Transverse colon (tissue), 4 donors: Measurements from ENCODE around the gene KRTAP12-2. TPM values are rescaled to one million over a fixed set of nuclear protein-coding genes. Genes with fewer than 3 reads are reported as not detected.
"Not testable (repeated sequence)": the region's sequence is repeated elsewhere in the genome, so short reads cannot be mapped to it uniquely, and the experiment has no call there.

Source experiments
- DNase-seq: peaks from one replicate; pipeline ENCODE4 v3.0.0-alpha.2; 2019
- H3K27ac ChIP-seq, 4 donors: fragments of 200-600 bp; sonication (generic); 2 replicates each; pipeline ENCODE4 v1.5.1; 2016 to 2018; ENCODE audit warnings: inconsistent platforms in 4 of 4
- H3K27me3 ChIP-seq: fragments of 200-600 bp; sonication (generic); 2 replicates; pipeline ENCODE4 v1.5.1; 2017; ENCODE audit warnings: inconsistent platforms
- H3K36me3 ChIP-seq, 4 donors: fragments of 200-600 bp; sonication (generic); 2 replicates each; pipeline ENCODE4 v1.5.1; 2017 to 2019; ENCODE audit warnings: inconsistent platforms in 4 of 4
- H3K4me1 ChIP-seq, 4 donors: fragments of 200-600 bp; sonication (generic); 2 replicates each; pipeline ENCODE4 v1.5.1; 2017 to 2020; ENCODE audit warnings: inconsistent platforms in 4 of 4
- H3K4me3 ChIP-seq, 4 donors: fragments of 200-600 bp; sonication (generic); 1 replicate in 1 of 4; 2 replicates in 3 of 4; pipeline versions ENCODE4 v1.5.1 to v1.6.1; 2017 to 2019; ENCODE audit warnings: inconsistent platforms in 4 of 4
- H3K9me3 ChIP-seq, 2 donors: fragments of 200-600 bp; sonication (generic); 2 replicates each; pipeline ENCODE4 v1.5.1; 2017 to 2019; ENCODE audit warnings: inconsistent platforms in 2 of 2
- EP300 ChIP-seq: sonication (generic); formaldehyde crosslinking; IDR thresholded peaks from one replicate; pipeline ENCODE4 v1.6.1; 2017; ENCODE audit warnings: antibody characterized with exemption, low read depth
- POLR2A ChIP-seq: fragments of 450-650 bp; IDR thresholded peaks from one replicate; pipeline ENCODE4 v1.6.1; 2016; ENCODE audit warnings: antibody characterized with exemption, mild to moderate bottlenecking, moderate library complexity
- POLR2AphosphoS5 ChIP-seq, 3 donors: sonication (generic); formaldehyde crosslinking; IDR thresholded peaks; one replicate each; pipeline ENCODE4 v1.6.1; 2016; ENCODE audit warnings: antibody characterized with exemption in 3 of 3
- WGBS, 2 donors: methylation state at CpG; one replicate each; pipeline ENCODE4 v1.1.5; 2018; ENCODE audit warnings: low coverage in 1 of 2; 5-methylcytosine and 5-hydroxymethylcytosine counted together
- in situ Hi-C, 4 donors: fragments of 200-750 bp; cut with MboI; loops; one replicate each; pipeline versions ENCODE4 v1.15.0 to v1.15.1; 2017; ENCODE audit warnings: low sequenced_read_pairs in 3 of 4, low pct_ligation_motif_present in 1 of 4, low pct_unique_long_range_greater_than_20kb in 1 of 4
- intact Hi-C: fragments of 100-400 bp; cut with DNase I; formaldehyde crosslinking; loops from one replicate; pipeline ENCODE4 v1.15.1; 2023; ENCODE audit warnings: low total_unique reads
- total RNA-seq, 4 donors: library from RNA; depleted of rRNA; stranded (reverse); fragments of >200 nt; gene quantifications; one replicate each; pipeline ENCODE4 v1.1.0, GENCODE V29; 2016
- TF ChIP-seq, protein P1 (sequence below), 5 experiments: fragments of 200-600 bp in 3 of 5; fragments of 450-650 bp in 2 of 5; sonication (generic) in 3 of 5; IDR thresholded peaks; 1 replicate in 2 of 5; 2 replicates in 3 of 5; pipeline ENCODE4 v1.5.1; 2016 to 2017; ENCODE audit warnings: antibody characterized with exemption in 5 of 5, inconsistent platforms in 3 of 5, mild to moderate bottlenecking in 2 of 5, moderate library complexity in 1 of 5

KRTAP12-2 gene
- total RNA-seq, 4 donors from 2014 or later: not detected

DNA sequence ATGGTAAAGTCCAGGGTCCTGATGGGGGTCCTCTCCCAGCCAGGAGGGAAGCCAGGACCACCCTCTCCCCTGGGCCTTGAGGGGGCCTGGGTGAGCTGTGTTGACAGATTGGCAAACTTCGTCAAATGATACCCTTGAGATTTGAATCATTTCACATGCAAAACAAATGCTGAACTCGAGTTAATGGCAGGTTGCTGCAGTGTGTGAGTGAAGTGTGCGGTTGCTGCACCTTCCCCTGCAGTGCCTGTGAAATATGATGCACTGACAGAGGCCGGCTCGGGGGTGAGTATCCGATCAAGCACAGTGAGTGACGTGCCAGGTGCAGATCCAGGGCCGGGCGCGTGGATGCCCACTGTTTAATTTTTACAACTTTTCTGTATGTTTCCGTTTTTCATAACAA, 20.9 kb upstream of the KRTAP12-2 start:
- 55 to 60% methylated on average over 7 to 11 of the region's 11 CpGs for WGBS, 2 donors
- Histone ChIP-seq H3K4me3 (no peak overlapping the region), H3K27me3 (peaks cover 36% of the 10 kb centered on the region), H3K36me3 (no peaks in the 10 kb centered on the region), H3K27ac (no peak overlapping the region), H3K4me1 (no peaks in the 10 kb centered on the region), H3K9me3 (peaks cover 2 to 3% of the 10 kb centered on the region in 2 donors)
- TF ChIP-seq POLR2AphosphoS5 (IDR thresholded peaks at IDR 0.05) (no peak), EP300 (no peak), POLR2A (no peak)
- TF ChIP-seq, protein P1, sequence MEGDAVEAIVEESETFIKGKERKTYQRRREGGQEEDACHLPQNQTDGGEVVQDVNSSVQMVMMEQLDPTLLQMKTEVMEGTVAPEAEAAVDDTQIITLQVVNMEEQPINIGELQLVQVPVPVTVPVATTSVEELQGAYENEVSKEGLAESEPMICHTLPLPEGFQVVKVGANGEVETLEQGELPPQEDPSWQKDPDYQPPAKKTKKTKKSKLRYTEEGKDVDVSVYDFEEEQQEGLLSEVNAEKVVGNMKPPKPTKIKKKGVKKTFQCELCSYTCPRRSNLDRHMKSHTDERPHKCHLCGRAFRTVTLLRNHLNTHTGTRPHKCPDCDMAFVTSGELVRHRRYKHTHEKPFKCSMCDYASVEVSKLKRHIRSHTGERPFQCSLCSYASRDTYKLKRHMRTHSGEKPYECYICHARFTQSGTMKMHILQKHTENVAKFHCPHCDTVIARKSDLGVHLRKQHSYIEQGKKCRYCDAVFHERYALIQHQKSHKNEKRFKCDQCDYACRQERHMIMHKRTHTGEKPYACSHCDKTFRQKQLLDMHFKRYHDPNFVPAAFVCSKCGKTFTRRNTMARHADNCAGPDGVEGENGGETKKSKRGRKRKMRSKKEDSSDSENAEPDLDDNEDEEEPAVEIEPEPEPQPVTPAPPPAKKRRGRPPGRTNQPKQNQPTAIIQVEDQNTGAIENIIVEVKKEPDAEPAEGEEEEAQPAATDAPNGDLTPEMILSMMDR (IDR thresholded peaks at IDR 0.05): no peak
- DNase-seq: no peak
- intact Hi-C loops: no loop called here
- in situ Hi-C loops: loop anchor here in 2 of 4 donors (25.0 kb wide), 1 partner anchor 100 kb away; the partner anchor contains the start of genes KRTAP10-5 (in 2 of the 2) and KRTAP10-6 (in 2 of the 2)

DNA sequence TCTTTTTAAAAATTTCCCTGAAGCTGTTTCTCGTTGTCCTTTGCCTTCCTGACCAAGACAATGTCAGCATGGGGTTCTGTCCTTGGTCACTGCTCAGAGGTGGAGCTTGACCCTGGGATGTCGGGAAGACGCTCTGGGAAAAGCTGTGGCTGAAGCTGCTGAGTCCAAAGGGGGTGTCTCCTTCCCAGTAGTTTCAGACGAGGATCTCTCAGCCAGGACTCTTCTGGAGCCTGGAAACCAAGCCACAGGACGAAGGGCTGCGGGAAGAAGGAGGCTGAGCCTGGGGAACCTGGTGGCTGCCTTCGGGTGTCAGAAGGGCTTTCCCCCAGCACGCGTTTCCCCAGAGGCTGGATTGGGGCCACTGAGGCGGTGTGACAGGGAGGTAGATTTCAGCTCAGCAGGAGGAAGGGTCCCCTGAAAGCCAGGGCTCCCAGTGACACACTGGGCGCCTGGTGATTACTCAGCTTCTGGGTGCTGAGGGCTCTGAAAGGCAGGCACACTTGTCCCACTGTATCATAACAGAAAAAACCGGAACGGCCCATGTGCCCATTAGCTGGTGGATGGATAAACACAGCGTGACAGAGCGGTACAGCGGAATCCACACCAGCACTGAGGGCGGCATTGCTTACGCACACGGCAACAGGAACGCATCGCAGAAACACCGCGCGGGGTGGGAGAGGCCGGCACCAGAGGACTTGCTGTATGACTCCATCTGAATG, 20.3 kb upstream of the KRTAP12-2 start:
- Histone ChIP-seq H3K36me3 (no peaks in the 10 kb centered on the region), H3K4me1 (no peaks in the 10 kb centered on the region), H3K27me3 (peaks cover 31% of the 10 kb centered on the region), H3K27ac (no peak overlapping the region), H3K4me3 (no peak overlapping the region), H3K9me3 (no peaks in the 10 kb centered on the region)
- no peak for DNase-seq
- intact Hi-C loops (no loop called here), in situ Hi-C loops (loop anchor here in 2 of 4 donors (25.0 kb wide), 1 partner anchor 100 kb away; the partner anchor contains the start of genes KRTAP10-5 (in 2 of the 2) and KRTAP10-6 (in 2 of the 2))
- TF ChIP-seq POLR2A: no peak
- TF ChIP-seq, protein P1 (IDR thresholded peaks at IDR 0.05): no peak
- TF ChIP-seq EP300: no peak
- no peak for TF ChIP-seq POLR2AphosphoS5 (IDR thresholded peaks at IDR 0.05)
- 79% methylated on average over 25 of the region's 25 CpGs; no CpG with 5 or more reads in 1 of the 2 donors for WGBS, 2 donors

DNA sequence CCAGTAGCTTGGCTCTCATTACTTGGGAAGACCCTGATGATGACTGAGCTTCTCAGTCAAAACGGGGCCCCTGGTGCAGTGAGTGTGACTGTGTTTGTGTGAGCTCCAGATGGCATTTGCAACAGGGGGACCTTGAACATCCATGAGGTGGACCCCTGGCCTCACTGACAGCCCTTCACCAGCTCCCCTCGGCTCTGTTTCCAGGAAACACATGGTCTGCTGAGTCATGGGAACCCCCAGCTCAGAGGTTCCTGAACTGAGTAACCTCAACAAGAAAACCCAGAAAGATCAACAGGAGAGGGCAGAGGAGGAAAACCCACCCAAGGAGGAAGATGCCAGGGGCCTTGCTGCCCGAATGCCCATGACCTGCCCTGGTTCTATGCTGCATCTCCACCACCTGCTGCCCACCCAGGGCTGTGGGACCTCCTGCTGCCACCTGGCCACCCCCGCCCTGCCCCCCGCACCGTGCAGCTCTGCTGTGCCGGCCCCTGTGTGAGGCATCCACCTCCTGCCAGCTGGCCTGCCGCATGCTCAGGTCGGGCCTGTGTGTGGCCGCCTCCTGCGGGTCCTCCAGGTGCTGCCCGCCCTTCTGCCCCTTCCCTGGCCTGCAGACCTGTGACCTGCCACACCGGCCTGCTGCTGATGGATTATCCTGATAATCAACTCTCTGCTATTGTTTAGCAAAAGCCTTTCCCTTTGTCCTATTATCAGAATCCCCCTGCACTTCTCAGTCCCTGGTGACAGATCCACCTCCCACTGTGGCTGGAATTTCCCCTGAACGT, 19.5 kb upstream of the KRTAP12-2 start:
- in situ Hi-C loops: loop anchor here in 2 of 4 donors (25.0 kb wide), 1 partner anchor 99 kb away; the partner anchor contains the start of genes KRTAP10-5 (in 2 of the 2) and KRTAP10-6 (in 2 of the 2)
- peaks cover 23% of the 10 kb centered on the region for H3K27me3 ChIP-seq
- H3K4me3 ChIP-seq: no peak overlapping the region
- DNase-seq: no peak
- no peaks in the 10 kb centered on the region for H3K36me3 ChIP-seq
- intact Hi-C loops: no loop called here
- H3K27ac ChIP-seq: no peak overlapping the region
- no peak for TF ChIP-seq POLR2AphosphoS5 (IDR thresholded peaks at IDR 0.05)
- no peak for TF ChIP-seq EP300
- TF ChIP-seq POLR2A: no peak
- TF ChIP-seq, protein P1 (IDR thresholded peaks at IDR 0.05): no peak
- no peaks in the 10 kb centered on the region for H3K4me1 ChIP-seq
- WGBS, 2 donors: 64% methylated on average over 12 of the region's 14 CpGs; no CpG with 5 or more reads in 1 of the 2 donors
- H3K9me3 ChIP-seq: no peaks in the 10 kb centered on the region

DNA sequence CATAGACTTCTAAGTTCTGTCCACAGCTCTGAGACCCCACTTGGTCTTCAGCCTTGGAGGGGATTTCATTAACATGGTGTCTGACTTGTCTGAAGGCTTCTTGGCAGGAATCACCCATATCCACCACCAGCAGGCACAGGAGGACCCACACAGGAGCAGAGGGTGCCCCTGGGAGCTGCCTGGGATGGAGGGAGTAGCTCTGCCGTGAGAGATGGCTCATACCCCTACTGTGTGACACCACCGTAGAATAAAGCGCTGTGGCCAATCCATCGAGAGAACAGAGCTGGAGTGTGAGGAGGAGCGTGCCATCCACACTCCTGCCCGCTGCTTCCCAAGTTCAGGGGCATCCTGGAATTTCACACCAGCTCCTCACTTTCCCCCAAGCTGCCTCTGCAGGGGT, 18.3 kb upstream of the KRTAP12-2 start:
- H3K27ac ChIP-seq, H3K36me3 ChIP-seq, H3K4me3 ChIP-seq, intact Hi-C loops, DNase-seq, H3K9me3 ChIP-seq, H3K4me1 ChIP-seq: not testable (repeated sequence)
- H3K27me3 ChIP-seq: peaks cover 23% of the 10 kb centered on the region
- in situ Hi-C loops: loop anchor here in 2 of 4 donors (25.0 kb wide), 1 partner anchor 98 kb away; the partner anchor contains the start of genes KRTAP10-5 (in 2 of the 2) and KRTAP10-6 (in 2 of the 2)
- WGBS, 2 donors: 95% methylated on average over 6 of the region's 6 CpGs; no CpG with 5 or more reads in 1 of the 2 donors
